HepG2 (cell line): Measurements from ENCODE around the gene CTNND2. TPM values are rescaled to one million over a fixed set of nuclear protein-coding genes. Genes with fewer than 3 reads are reported as not detected.

Experiments used
- ATAC-seq: fragments of 200-7000 bp; cut with Tn5 transposase; 3 replicates; pipeline ENCODE4 v1.9.1; 2020; ENCODE audit warnings: mild to moderate bottlenecking, moderate library complexity
- BruUV-seq: library from RNA; stranded (reverse); fragments of 400-500 nt; replicated peaks from 2 replicates; lab custom pipeline; 2021; lab: Mats Ljungman, UMichigan
- CTCF ChIA-PET: fragments of 300-600 bp; formaldehyde crosslinking; extraction: SDS; loops from one replicate; lab custom pipeline; 2021; ENCODE audit warnings: low total read pairs, inconsistent platforms, low intra/inter-chr PET ratio; lab: Yijun Ruan, JAX
- POLR2A ChIA-PET: fragments of 350-600 bp; sonication (Branson Sonifier 250); formaldehyde crosslinking; loops from one replicate; lab custom pipeline; 2020; ENCODE audit warnings: antibody characterized with exemption, inconsistent platforms; lab: Yijun Ruan, JAX
- DNase-seq: peaks from one replicate; pipeline ENCODE4 v3.0.0-alpha.2; 2015; ENCODE audit warnings: low spot score
- FAIRE-seq: peaks from 3 replicates; lab custom pipeline; 2011; peaks lifted over from hg19 to GRCh38; lab: Jason Lieb, UNC
- H2AFZ ChIP-seq: one replicate; pipeline ENCODE4 v1.6.1; 2011; ENCODE audit warnings: low read length, inconsistent platforms
- H3K27ac ChIP-seq: fragments of 300-600 bp; 3 replicates; pipeline ENCODE4 v1.8.0; 2011; ENCODE audit warnings: mixed run types, mild to moderate bottlenecking, mixed read lengths, low read length, inconsistent platforms; ENCODE audit not compliant: insufficient read depth; ENCODE audit errors: extremely low read length
- H3K27me3 ChIP-seq, 2 experiments: fragments of 200-600 bp in 1 of 2; 2 replicates in 1 of 2; 3 replicates in 1 of 2; pipeline versions ENCODE4 v1.6.0 to v1.8.0; 2011; ENCODE audit warnings: low read length in 2 of 2, mild to moderate bottlenecking in 2 of 2, moderate library complexity in 2 of 2, inconsistent platforms in 1 of 2; ENCODE audit not compliant: insufficient read depth in 2 of 2, control insufficient read depth in 1 of 2
- H3K36me3 ChIP-seq, 2 experiments: fragments of 200-600 bp in 1 of 2; replicated peaks in 1 of 2; 2 replicates in 1 of 2; 3 replicates in 1 of 2; pipeline versions ENCODE4 v1.5.1 to v1.8.0; 2011; ENCODE audit warnings: low read length in 2 of 2, inconsistent platforms in 1 of 2; ENCODE audit not compliant: insufficient read depth in 2 of 2, control insufficient read depth in 1 of 2
- H3K4me1 ChIP-seq: 2 replicates; pipeline ENCODE4 v1.5.1; 2012; ENCODE audit warnings: low read length, inconsistent platforms; ENCODE audit not compliant: insufficient read depth
- H3K4me2 ChIP-seq: 2 replicates; pipeline ENCODE4 v1.6.0; 2011; ENCODE audit warnings: low read depth, low read length, inconsistent platforms
- H3K4me3 ChIP-seq, 3 experiments: fragments of 200-600 bp in 1 of 3; sonication (generic), shearing (Covaris generic) in 1 of 3; replicated peaks in 1 of 3; 2 replicates each; pipeline ENCODE4 v1.5.1; 2011 to 2016; ENCODE audit warnings: low read length in 3 of 3, inconsistent platforms in 2 of 3, low read depth in 2 of 3, mild to moderate bottlenecking in 2 of 3, control low read depth in 1 of 3, mixed read lengths in 1 of 3; ENCODE audit not compliant: insufficient read depth in 1 of 3
- H3K79me2 ChIP-seq: one replicate; pipeline ENCODE4 v1.6.1; 2011; ENCODE audit warnings: low read length, inconsistent platforms; ENCODE audit not compliant: insufficient read depth
- H3K9ac ChIP-seq: 2 replicates; pipeline ENCODE4 v1.6.0; 2011; ENCODE audit warnings: mild to moderate bottlenecking, low read depth, low read length, inconsistent platforms; ENCODE audit not compliant: insufficient read depth
- H3K9me3 ChIP-seq: 2 replicates; pipeline ENCODE4 v1.5.1; 2012; ENCODE audit warnings: mild to moderate bottlenecking, low read length
- H4K20me1 ChIP-seq: 2 replicates; pipeline ENCODE4 v1.6.0; 2011; ENCODE audit warnings: inconsistent platforms, mild to moderate bottlenecking, low read length, moderate library complexity; ENCODE audit not compliant: insufficient read depth
- ATAD3A ChIP-seq: sonication (generic); formaldehyde crosslinking; IDR thresholded peaks from 2 replicates; pipeline ENCODE4 v1.4.0; 2020; ENCODE audit warnings: missing genetic modification reagents
- ATF2 ChIP-seq: sonication (generic); formaldehyde crosslinking; IDR thresholded peaks from 2 replicates; pipeline ENCODE4 v1.4.0; 2020; ENCODE audit warnings: missing genetic modification reagents
- MAZ ChIP-seq, 2 experiments: sonication (generic) in 1 of 2; formaldehyde crosslinking in 1 of 2; IDR thresholded peaks; 2 replicates each; pipeline versions ENCODE4 v1.5.0 to v1.6.1; 2012 to 2020; ENCODE audit warnings: low read depth in 2 of 2, mild to moderate bottlenecking in 2 of 2, borderline replicate concordance in 1 of 2, improper control_type of control experiment in 1 of 2, low read length in 1 of 2, missing genetic modification reagents in 1 of 2, moderate library complexity in 1 of 2
- MIER3 ChIP-seq: IDR thresholded peaks from 2 replicates; pipeline ENCODE4 v1.6.1; 2016; ENCODE audit warnings: missing compliant biosample characterization, borderline replicate concordance
- NFRKB ChIP-seq: fragments of 450-650 bp; IDR thresholded peaks from 2 replicates; pipeline ENCODE4 v1.6.1; 2017
- NFYC ChIP-seq: IDR thresholded peaks from 2 replicates; pipeline ENCODE4 v1.6.1; 2016; ENCODE audit warnings: missing genetic modification reagents, missing compliant biosample characterization
- PHF8 ChIP-seq: sonication (generic); formaldehyde crosslinking; IDR thresholded peaks from 2 replicates; pipeline ENCODE4 v1.5.0; 2020; ENCODE audit warnings: missing genetic modification reagents
- RBAK ChIP-seq: sonication (generic); formaldehyde crosslinking; IDR thresholded peaks from 2 replicates; pipeline ENCODE4 v1.5.1; 2020; ENCODE audit warnings: mild to moderate bottlenecking, missing genetic modification reagents
- TBX3 ChIP-seq: fragments of 450-650 bp; IDR thresholded peaks from 2 replicates; pipeline ENCODE4 v1.6.1; 2017; ENCODE audit warnings: antibody characterized with exemption, mild to moderate bottlenecking, inconsistent platforms, borderline replicate concordance
- THAP8 ChIP-seq: sonication (generic); formaldehyde crosslinking; IDR thresholded peaks from 2 replicates; pipeline ENCODE4 v1.5.1; 2020; ENCODE audit warnings: missing genetic modification reagents, mild to moderate bottlenecking, borderline replicate concordance
- ZEB1 ChIP-seq: IDR thresholded peaks from 2 replicates; pipeline ENCODE4 v1.6.1; 2012; ENCODE audit warnings: mild to moderate bottlenecking, low read depth, inconsistent platforms; ENCODE audit not compliant: insufficient replicate concordance
- ZNF3 ChIP-seq: IDR thresholded peaks from 2 replicates; pipeline ENCODE4 v1.7.0; 2017; ENCODE audit warnings: inconsistent platforms
- ZNF563 ChIP-seq: sonication (generic); formaldehyde crosslinking; IDR thresholded peaks from 2 replicates; pipeline ENCODE4 v1.8.0; 2022; ENCODE audit warnings: mild to moderate bottlenecking, moderate library complexity, missing genetic modification reagents
- ZSCAN30 ChIP-seq: sonication (generic); formaldehyde crosslinking; IDR thresholded peaks from 2 replicates; pipeline ENCODE4 v1.5.0; 2020; ENCODE audit warnings: mild to moderate bottlenecking, missing genetic modification reagents
- WGBS: methylation state at CpG from one replicate; pipeline ENCODE4 v1.1.6; 2017; ENCODE audit warnings: low lambda C conversion rate; 5-methylcytosine and 5-hydroxymethylcytosine counted together
- in situ Hi-C: cut with HindIII; loops from 2 replicates; pipeline ENCODE4 v1.10.0; 2017; ENCODE audit warnings: low pct_unique_long_range_greater_than_20kb; ENCODE audit not compliant: extremely low pct_ligation_motif_present
- intact Hi-C: fragments of 100-400 bp; cut with micrococcal nuclease; formaldehyde crosslinking; loops from one replicate; pipeline ENCODE4 v1.10.0; 2022; ENCODE audit not compliant: unreplicated experiment
- polyA plus RNA-seq, 8 experiments: library from polyadenylated mRNA; depleted of rRNA in 3 of 8; stranded (reverse) in 7 of 8; unstranded in 1 of 8; fragments of >200 nt; fragmentation: Illumina TruSeq in 4 of 8; extraction: Trizol in 4 of 8; gene quantifications; 2 replicates each; pipeline versions ENCODE4 v1.2.1 to v1.2.3, GENCODE V29; 2011 to 2016; ENCODE audit warnings: low read depth in 4 of 8, missing spikeins in 1 of 8, mixed read lengths in 1 of 8; ENCODE audit not compliant: insufficient read depth in 1 of 8
- total RNA-seq, 5 experiments: library from RNA; depleted of rRNA; stranded (reverse); fragments of >200 nt; fragmentation: Illumina TruSeq; extraction: Trizol; gene quantifications; 2 replicates each; pipeline ENCODE4 v1.2.3, GENCODE V29; 2016; ENCODE audit warnings: low read depth in 1 of 5
- TF ChIP-seq, protein P1 (sequence below): IDR thresholded peaks from 2 replicates; pipeline ENCODE4 v1.6.1; 2016; ENCODE audit warnings: missing genetic modification reagents, missing compliant biosample characterization
- TF ChIP-seq, protein P2 (sequence below): sonication (generic); formaldehyde crosslinking; IDR thresholded peaks from 2 replicates; pipeline ENCODE4 v1.5.0; 2020; ENCODE audit warnings: missing genetic modification reagents

The CTNND2 gene
- total and polyA plus RNA-seq, 2 of the 13 experiments (the other 11 are each of a cell fraction or from before 2014, with no cell fraction given), result not detected

GRCh38 chr5:11432116-11432515, 472.1 kb downstream of the CTNND2 start:
- FAIRE-seq (no peak), ATAC-seq (no peak), DNase-seq (no peak)
- H3K4me2 ChIP-seq, result no peak overlapping the region
- in situ Hi-C loops, result no loop called here
- BruUV-seq, result no TSS peak
- intact Hi-C loops, result no loop called here
- no peak overlapping the region for H3K9ac ChIP-seq
- no peak overlapping the region for H2AFZ ChIP-seq
- CTCF ChIA-PET, result no interaction called here
- no peak overlapping the region for H3K4me3 ChIP-seq
- POLR2A ChIA-PET, result no interaction called here
- TF ChIP-seq MAZ (IDR thresholded peaks at IDR 0.05; ENCODE audit: borderline replicate concordance, low read depth, low read length) (no peak), MAZ (CRISPR knock-in tag; IDR thresholded peaks at IDR 0.05; ENCODE audit: low read depth) (no peak), TBX3 (no peak), ZNF3 (CRISPR knock-in tag) (no peak), ZSCAN30 (CRISPR knock-in tag) (no peak), ATAD3A (no peak), RBAK (CRISPR knock-in tag) (no peak), NFRKB (no peak), ZEB1 (no peak), PHF8 (no peak), ATF2 (CRISPR knock-in tag) (no peak), MIER3 (CRISPR knock-in tag) (no peak), THAP8 (no peak), NFYC (CRISPR knock-in tag) (no peak), ZNF563 (no peak)
- TF ChIP-seq, protein P1, sequence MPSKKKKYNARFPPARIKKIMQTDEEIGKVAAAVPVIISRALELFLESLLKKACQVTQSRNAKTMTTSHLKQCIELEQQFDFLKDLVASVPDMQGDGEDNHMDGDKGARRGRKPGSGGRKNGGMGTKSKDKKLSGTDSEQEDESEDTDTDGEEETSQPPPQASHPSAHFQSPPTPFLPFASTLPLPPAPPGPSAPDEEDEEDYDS, result no peak
- TF ChIP-seq, protein P2, sequence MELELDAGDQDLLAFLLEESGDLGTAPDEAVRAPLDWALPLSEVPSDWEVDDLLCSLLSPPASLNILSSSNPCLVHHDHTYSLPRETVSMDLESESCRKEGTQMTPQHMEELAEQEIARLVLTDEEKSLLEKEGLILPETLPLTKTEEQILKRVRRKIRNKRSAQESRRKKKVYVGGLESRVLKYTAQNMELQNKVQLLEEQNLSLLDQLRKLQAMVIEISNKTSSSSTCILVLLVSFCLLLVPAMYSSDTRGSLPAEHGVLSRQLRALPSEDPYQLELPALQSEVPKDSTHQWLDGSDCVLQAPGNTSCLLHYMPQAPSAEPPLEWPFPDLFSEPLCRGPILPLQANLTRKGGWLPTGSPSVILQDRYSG (CRISPR knock-in tag), result no peak
- WGBS, result 0% methylated on average over 1 of the region's 1 CpG
- no peaks in the 10 kb centered on the region for H3K9me3 ChIP-seq
- no peaks in the 10 kb centered on the region for H3K79me2 ChIP-seq
- no peak overlapping the region for H3K27ac ChIP-seq
- H3K4me1 ChIP-seq, result no peaks in the 10 kb centered on the region
- H3K36me3 ChIP-seq, result no peaks in the 10 kb centered on the region
- no peaks in the 10 kb centered on the region for H4K20me1 ChIP-seq
- H3K27me3 ChIP-seq, result peaks cover 0 to 6% of the 10 kb centered on the region in 2 experiments; a peak in 1 of 5 replicates
